NCI-H1694 (cell line): Measurements from ENCODE around the gene ZNF385C.
A peak's percentile ranks its signal among the peaks of the same experiment; 100 is the strongest.
"Not testable (repeated sequence)": the region's sequence is repeated elsewhere in the genome, so short reads cannot be mapped to it uniquely, and the experiment has no call there.

Source experiments
- DNase-seq: peaks from one replicate; lab custom pipeline; 2025; lab: John Stamatoyannopoulos, UW

Gene ZNF385C

GRCh38 chr17:42019509-42020404, 78.5 kb downstream of the ZNF385C start, which contains the start of gene NKIRAS2:
NKIRAS2 (plus strand) TSS chr17:42020090; CDS start chr17:42021578, 1,488 bp downstream.
- peak; percentile 86 for DNase-seq

- no peak for DNase-seq
These were observed 79.3 kb downstream of the ZNF385C start for GRCh38 chr17:42018988-42019387.

- DNase-seq: no peak
These were observed 79.9 kb downstream of the ZNF385C start for GRCh38 chr17:42018339-42018738.

- no peak for DNase-seq
These were observed 80.4 kb downstream of the ZNF385C start for GRCh38 chr17:42017866-42018200.

GRCh38 chr17:42016941-42017865, 81.1 kb downstream of the ZNF385C start, which contains the start of gene DNAJC7:
DNAJC7 (minus strand) TSS chr17:42017439; CDS start chr17:42017416, 23 bp downstream.
- peak; percentile 91 for DNase-seq

- DNase-seq: no peak
These were observed 81.9 kb downstream of the ZNF385C start for GRCh38 chr17:42016411-42016831.

- not testable (repeated sequence) for DNase-seq
These were observed 84.5 kb downstream of the ZNF385C start for GRCh38 chr17:42013740-42014139.

GRCh38 chr17:42012363-42012762, 85.9 kb downstream of the ZNF385C start:
- DNase-seq: not testable (repeated sequence)

GRCh38 chr17:42010898-42011516, 87.3 kb downstream of the ZNF385C start:
- DNase-seq: no peak

- not testable (repeated sequence) for DNase-seq
These were observed 88.0 kb downstream of the ZNF385C start for GRCh38 chr17:42010266-42010680.

GRCh38 chr17:42009170-42009569, 89.1 kb downstream of the ZNF385C start:
- no peak for DNase-seq

GRCh38 chr17:42005166-42005565, 93.1 kb downstream of the ZNF385C start:
- DNase-seq: no peak

- DNase-seq: no peak
These were observed 95.4 kb downstream of the ZNF385C start for GRCh38 chr17:42002792-42003301.

GRCh38 chr17:42002175-42002791, 96.0 kb downstream of the ZNF385C start:
- no peak for DNase-seq

- no peak for DNase-seq
These were observed 96.5 kb downstream of the ZNF385C start for GRCh38 chr17:42001729-42002128.

- DNase-seq: no peak
These were observed 97.7 kb downstream of the ZNF385C start for GRCh38 chr17:42000413-42001133.

GRCh38 chr17:41998497-41998896, 99.8 kb downstream of the ZNF385C start:
- DNase-seq: no peak

GRCh38 chr17:41996855-41997164, 101.5 kb downstream of the ZNF385C start:
- no peak for DNase-seq

- no peak for DNase-seq
These were observed 105.7 kb downstream of the ZNF385C start for GRCh38 chr17:41992576-41992975.

GRCh38 chr17:41989702-41990419, 108.4 kb downstream of the ZNF385C start:
- no peak for DNase-seq
